Measurements from ENCODE around the gene CHMP6. TPM values are rescaled to one million over a fixed set of nuclear protein-coding genes. Genes with fewer than 3 reads are reported as not detected.

CHMP6 gene
- total and polyA plus RNA-seq, 9 of the 15 experiments (the other 6 are each of a cell fraction or from before 2014, with no cell fraction given): 0.25 to 30.4 (median 13.4) TPM

DNA sequence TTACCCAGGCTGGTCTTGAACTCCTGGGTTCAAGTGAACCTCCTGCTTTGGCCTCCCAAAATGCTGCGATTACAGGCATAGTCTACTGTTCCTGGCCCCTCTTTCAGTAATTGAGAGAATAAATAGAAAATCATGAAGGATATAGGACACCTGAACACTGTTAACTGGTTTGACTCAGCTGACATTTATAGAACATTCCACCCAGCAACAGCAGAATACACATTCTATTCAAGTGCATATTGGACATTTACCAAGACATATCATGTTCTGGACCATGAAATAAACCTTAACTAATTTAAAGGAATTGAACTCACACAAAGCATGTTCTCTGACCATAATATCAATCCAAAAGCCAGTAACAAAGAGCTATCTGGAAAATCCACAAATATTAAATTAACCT lies 23.5 kb downstream of the CHMP6 start:
- in situ Hi-C loops (cut with MboI) (no loop called here), intact Hi-C loops (cut with micrococcal nuclease) (loop anchor here (5.0 to 10.0 kb wide), 2 partner anchors 82 to 220 kb away; partner anchors contain the start of genes NDUFAF8 and TEPSIN)
- Histone ChIP-seq H3K9ac (ENCODE audit: insufficient read depth in 1 of 2, low read depth in 2 of 2, low read length in 2 of 2) (no peak overlapping the region), H2AFZ (ENCODE audit: low read depth, low read length) (no peak overlapping the region), H3K27me3 (ENCODE audit: control insufficient read depth in 2 of 2, insufficient read depth in 2 of 2, low read length in 2 of 2) (no peaks in the 10 kb centered on the region), H3K4me2 (ENCODE audit: insufficient read depth, low read length) (no peak overlapping the region), H3K79me2 (ENCODE audit: control insufficient read depth, insufficient read depth, low read length) (peaks cover 13% of the 10 kb centered on the region; the same call in 2 of the 3 replicates), H3K27ac (ENCODE audit: extremely low read depth, low read depth, low read length) (no peak overlapping the region), H3K36me3 (ENCODE audit: control insufficient read depth, insufficient read depth, low read length) (no peaks in the 10 kb centered on the region; the same call in 2 of the 3 replicates), H3K9me1 (ENCODE audit: control insufficient read depth, insufficient read depth, low read length) (no peaks in the 10 kb centered on the region), H3K9me3 (replicated peaks; ENCODE audit: control insufficient read depth, insufficient read depth, low read depth, low read length) (peaks cover 8% of the 10 kb centered on the region), H3K4me1 (replicated peaks in 1 of 2; ENCODE audit: control insufficient read depth in 2 of 2, insufficient read depth in 2 of 2, low read length in 2 of 2) (peaks cover 22 to 33% of the 10 kb centered on the region in 2 experiments), H3K4me3 (no peak overlapping the region), H4K20me1 (replicated peaks; ENCODE audit: control insufficient read depth, insufficient read depth, low read length) (no peaks in the 10 kb centered on the region)
- ATAC-seq (no peak), DNase-seq (ENCODE audit: extremely low read depth in 1 of 4, low spot score in 3 of 4) (no peak), FAIRE-seq (no peak)
- BruUV-seq (replicated peaks): no TSS peak
- ChIA-PET POLR2A (interaction anchor here (0.6 kb wide), 1 partner anchor 983 kb away, joined by 3 read pairs; no protein-coding TSS in a partner anchor), CTCF (ENCODE audit: low intra/inter-chr PET ratio) (no interaction called here)
- WGBS (ENCODE audit: insufficient coverage, low coverage, missing lambda C conversion rate): 93% methylated on average over 1 of the region's 1 CpG
- TF ChIP-seq ZFP1 (CRISPR knock-in tag; IDR thresholded peaks at IDR 0.05): no peak
- no peak for TF ChIP-seq HNRNPK (IDR thresholded peaks at IDR 0.05; ENCODE audit: low read depth, low read length, poor library complexity, severe bottlenecking)
- TF ChIP-seq SP1 (CRISPR knock-in tag; IDR thresholded peaks at IDR 0.05): no peak
- TF ChIP-seq, protein P1, sequence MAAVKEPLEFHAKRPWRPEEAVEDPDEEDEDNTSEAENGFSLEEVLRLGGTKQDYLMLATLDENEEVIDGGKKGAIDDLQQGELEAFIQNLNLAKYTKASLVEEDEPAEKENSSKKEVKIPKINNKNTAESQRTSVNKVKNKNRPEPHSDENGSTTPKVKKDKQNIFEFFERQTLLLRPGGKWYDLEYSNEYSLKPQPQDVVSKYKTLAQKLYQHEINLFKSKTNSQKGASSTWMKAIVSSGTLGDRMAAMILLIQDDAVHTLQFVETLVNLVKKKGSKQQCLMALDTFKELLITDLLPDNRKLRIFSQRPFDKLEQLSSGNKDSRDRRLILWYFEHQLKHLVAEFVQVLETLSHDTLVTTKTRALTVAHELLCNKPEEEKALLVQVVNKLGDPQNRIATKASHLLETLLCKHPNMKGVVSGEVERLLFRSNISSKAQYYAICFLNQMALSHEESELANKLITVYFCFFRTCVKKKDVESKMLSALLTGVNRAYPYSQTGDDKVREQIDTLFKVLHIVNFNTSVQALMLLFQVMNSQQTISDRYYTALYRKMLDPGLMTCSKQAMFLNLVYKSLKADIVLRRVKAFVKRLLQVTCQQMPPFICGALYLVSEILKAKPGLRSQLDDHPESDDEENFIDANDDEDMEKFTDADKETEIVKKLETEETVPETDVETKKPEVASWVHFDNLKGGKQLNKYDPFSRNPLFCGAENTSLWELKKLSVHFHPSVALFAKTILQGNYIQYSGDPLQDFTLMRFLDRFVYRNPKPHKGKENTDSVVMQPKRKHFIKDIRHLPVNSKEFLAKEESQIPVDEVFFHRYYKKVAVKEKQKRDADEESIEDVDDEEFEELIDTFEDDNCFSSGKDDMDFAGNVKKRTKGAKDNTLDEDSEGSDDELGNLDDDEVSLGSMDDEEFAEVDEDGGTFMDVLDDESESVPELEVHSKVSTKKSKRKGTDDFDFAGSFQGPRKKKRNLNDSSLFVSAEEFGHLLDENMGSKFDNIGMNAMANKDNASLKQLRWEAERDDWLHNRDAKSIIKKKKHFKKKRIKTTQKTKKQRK (IDR thresholded peaks at IDR 0.05; ENCODE audit: borderline replicate concordance, low read depth, low read length): no peak
- no peak for TF ChIP-seq KHSRP (IDR thresholded peaks at IDR 0.05)
- no peak for TF ChIP-seq ZBTB34 (CRISPR knock-in tag; IDR thresholded peaks at IDR 0.05)
- TF ChIP-seq FOXJ3 (CRISPR knock-in tag; IDR thresholded peaks at IDR 0.05): no peak
- no peak for TF ChIP-seq SETDB1 (IDR thresholded peaks at IDR 0.05; ENCODE audit: low read length)
- TF ChIP-seq AFF4 (CRISPR knock-in tag; IDR thresholded peaks at IDR 0.05): no peak
- TF ChIP-seq TEAD2 (tag; IDR thresholded peaks at IDR 0.05): no peak
- no peak for TF ChIP-seq RAD51 (IDR thresholded peaks at IDR 0.05; ENCODE audit: borderline replicate concordance, low read depth)
- no peak for TF ChIP-seq TRIM28 (IDR thresholded peaks at IDR 0.05)
- no peak for TF ChIP-seq TBL1XR1 (IDR thresholded peaks at IDR 0.05; ENCODE audit: low read length in 2 of 2)
- no peak for TF ChIP-seq ZC3H8 (IDR thresholded peaks at IDR 0.05)
- no peak for TF ChIP-seq HMG20B (CRISPR knock-in tag; IDR thresholded peaks at IDR 0.05)
